ENCODE measurements around the gene CCIN. TPM values are rescaled to one million over a fixed set of nuclear protein-coding genes. Genes with fewer than 3 reads are reported as not detected.

Gene CCIN
- total RNA-seq, 1 donor from 2014 or later: not detected

DNA sequence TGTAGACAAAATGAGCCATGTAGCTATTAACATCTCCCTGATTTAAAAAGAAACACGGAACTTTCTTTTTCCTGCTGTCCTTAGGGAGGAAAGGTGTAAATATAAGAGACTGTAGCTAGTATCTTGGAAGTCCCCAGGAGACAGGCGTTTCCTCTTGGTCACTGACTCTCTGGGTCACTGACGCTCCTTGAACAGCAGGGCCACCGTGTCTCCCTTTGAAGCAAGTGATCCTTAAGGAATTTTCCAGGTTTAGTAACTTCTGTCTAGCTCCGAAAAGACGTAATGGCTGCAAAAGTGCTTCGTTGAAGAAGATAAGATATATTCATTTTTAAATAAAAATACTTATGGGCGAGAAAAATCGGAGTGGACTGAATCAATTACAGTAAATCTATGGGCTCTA, 20.8 kb downstream of the CCIN start:
- no peak for DNase-seq (ENCODE audit: low read depth, low spot score)
- H3K9me3 Mint-ChIP-seq: no peaks in the 10 kb centered on the region
- peaks cover 49% of the 10 kb centered on the region for H3K4me1 Mint-ChIP-seq
- H3K36me3 Mint-ChIP-seq (ENCODE audit: low read depth): peaks cover 3% of the 10 kb centered on the region
- H3K27me3 Mint-ChIP-seq (ENCODE audit: low read depth): peaks cover 9% of the 10 kb centered on the region
- H3K27ac Mint-ChIP-seq (ENCODE audit: unreplicated experiment): peak overlapping the region; percentile 36
- peak overlapping the region; percentile 93 for H3K4me3 Mint-ChIP-seq
- TF ChIP-seq, protein P1, sequence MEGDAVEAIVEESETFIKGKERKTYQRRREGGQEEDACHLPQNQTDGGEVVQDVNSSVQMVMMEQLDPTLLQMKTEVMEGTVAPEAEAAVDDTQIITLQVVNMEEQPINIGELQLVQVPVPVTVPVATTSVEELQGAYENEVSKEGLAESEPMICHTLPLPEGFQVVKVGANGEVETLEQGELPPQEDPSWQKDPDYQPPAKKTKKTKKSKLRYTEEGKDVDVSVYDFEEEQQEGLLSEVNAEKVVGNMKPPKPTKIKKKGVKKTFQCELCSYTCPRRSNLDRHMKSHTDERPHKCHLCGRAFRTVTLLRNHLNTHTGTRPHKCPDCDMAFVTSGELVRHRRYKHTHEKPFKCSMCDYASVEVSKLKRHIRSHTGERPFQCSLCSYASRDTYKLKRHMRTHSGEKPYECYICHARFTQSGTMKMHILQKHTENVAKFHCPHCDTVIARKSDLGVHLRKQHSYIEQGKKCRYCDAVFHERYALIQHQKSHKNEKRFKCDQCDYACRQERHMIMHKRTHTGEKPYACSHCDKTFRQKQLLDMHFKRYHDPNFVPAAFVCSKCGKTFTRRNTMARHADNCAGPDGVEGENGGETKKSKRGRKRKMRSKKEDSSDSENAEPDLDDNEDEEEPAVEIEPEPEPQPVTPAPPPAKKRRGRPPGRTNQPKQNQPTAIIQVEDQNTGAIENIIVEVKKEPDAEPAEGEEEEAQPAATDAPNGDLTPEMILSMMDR (conservative IDR thresholded peaks at IDR 0.05): no peak

- peaks cover 50% of the 10 kb centered on the region for H3K4me1 Mint-ChIP-seq
- TF ChIP-seq, protein P1 (conservative IDR thresholded peaks at IDR 0.05): peak; percentile 66
- no peaks in the 10 kb centered on the region for H3K9me3 Mint-ChIP-seq
- peaks cover 5% of the 10 kb centered on the region for H3K36me3 Mint-ChIP-seq (ENCODE audit: low read depth)
- H3K4me3 Mint-ChIP-seq: peak within 1 kb of the TSS; percentile 93
- H3K27me3 Mint-ChIP-seq (ENCODE audit: low read depth): peaks cover 9% of the 10 kb centered on the region
- peak; percentile 87 for DNase-seq (ENCODE audit: low read depth, low spot score)
- peak within 1 kb of the TSS; percentile 91 for H3K27ac Mint-ChIP-seq (ENCODE audit: unreplicated experiment)
Observed at GRCh38 chr9:36190388-36191289, 21.5 kb downstream of the CCIN start, which contains the start of gene CLTA. TSS of gene CLTA (plus strand) at chr9:36190921. CDS start at chr9:36191057, 136 bp downstream.

DNA sequence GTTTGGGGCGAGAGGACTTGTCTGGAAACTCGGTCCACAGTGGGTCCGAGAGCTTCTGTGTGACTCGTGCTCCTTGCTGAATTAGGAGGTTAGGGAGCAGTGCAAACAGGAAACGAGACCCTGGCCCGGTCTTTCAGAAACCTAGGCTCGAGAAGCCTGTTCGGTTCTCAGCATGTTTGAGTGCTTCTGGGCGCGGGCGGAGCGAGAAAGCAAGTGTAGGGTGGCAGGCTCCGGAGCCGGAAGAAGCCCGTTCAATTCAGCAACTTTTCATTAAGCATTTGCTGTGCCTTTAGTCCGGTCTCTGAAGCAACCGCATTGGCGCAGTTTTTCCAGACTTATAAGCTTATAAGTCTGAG, 22.1 kb downstream of the CCIN start:
- peaks cover 5% of the 10 kb centered on the region for H3K36me3 Mint-ChIP-seq (ENCODE audit: low read depth)
- TF ChIP-seq, protein P1 (conservative IDR thresholded peaks at IDR 0.05): no peak
- peak overlapping the region; percentile 93 for H3K4me3 Mint-ChIP-seq
- peaks cover 9% of the 10 kb centered on the region for H3K27me3 Mint-ChIP-seq (ENCODE audit: low read depth)
- peak overlapping the region; percentile 91 for H3K27ac Mint-ChIP-seq (ENCODE audit: unreplicated experiment)
- peaks cover 50% of the 10 kb centered on the region for H3K4me1 Mint-ChIP-seq
- DNase-seq (ENCODE audit: low read depth, low spot score): peak; percentile 11
- H3K9me3 Mint-ChIP-seq: no peaks in the 10 kb centered on the region

DNA sequence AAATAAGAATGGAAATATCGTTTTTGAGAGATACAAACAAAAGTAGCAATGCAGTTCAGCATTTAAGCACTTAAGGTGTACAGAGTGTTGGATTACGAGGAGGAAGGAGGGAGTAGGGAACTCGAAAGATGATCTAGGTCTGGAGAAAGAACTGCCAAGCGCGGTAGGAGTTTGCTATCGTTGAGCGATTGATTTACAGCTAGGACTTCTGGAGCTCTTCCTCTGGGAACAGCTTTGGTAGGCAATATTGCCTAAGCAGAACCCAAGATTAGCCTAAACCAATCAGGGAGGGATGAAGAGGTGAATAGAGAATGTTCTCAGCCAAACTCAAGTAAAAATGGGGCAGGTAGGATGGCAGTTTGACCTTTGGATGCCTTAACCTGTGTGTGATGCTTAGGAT, 22.5 kb downstream of the CCIN start:
- Mint-ChIP-seq H3K9me3 (no peaks in the 10 kb centered on the region), H3K27me3 (ENCODE audit: low read depth) (peaks cover 9% of the 10 kb centered on the region), H3K4me3 (peak overlapping the region; percentile 93), H3K27ac (ENCODE audit: unreplicated experiment) (peak overlapping the region; percentile 91), H3K4me1 (peaks cover 50% of the 10 kb centered on the region), H3K36me3 (ENCODE audit: low read depth) (peaks cover 5% of the 10 kb centered on the region)
- no peak for DNase-seq (ENCODE audit: low read depth, low spot score)
- TF ChIP-seq, protein P1 (conservative IDR thresholded peaks at IDR 0.05): no peak

GRCh38 chr9:36192196-36192595, 23.0 kb downstream of the CCIN start:
- TF ChIP-seq, protein P1 (conservative IDR thresholded peaks at IDR 0.05): no peak
- DNase-seq (ENCODE audit: low read depth, low spot score): no peak
- Mint-ChIP-seq H3K27me3 (ENCODE audit: low read depth) (peaks cover 9% of the 10 kb centered on the region), H3K4me3 (peak overlapping the region; percentile 93), H3K27ac (ENCODE audit: unreplicated experiment) (no peak overlapping the region), H3K9me3 (no peaks in the 10 kb centered on the region), H3K36me3 (ENCODE audit: low read depth) (peaks cover 5% of the 10 kb centered on the region), H3K4me1 (peaks cover 50% of the 10 kb centered on the region)

Measured in neural crest cell (in vitro differentiated cells).